ENCODE results near the gene IGSF1. TPM values are rescaled to one million over a fixed set of nuclear protein-coding genes. Genes with fewer than 3 reads are reported as not detected.

Gene IGSF1
- total RNA-seq, 1 experiment from 2014 or later, result 0.79 TPM

DNA sequence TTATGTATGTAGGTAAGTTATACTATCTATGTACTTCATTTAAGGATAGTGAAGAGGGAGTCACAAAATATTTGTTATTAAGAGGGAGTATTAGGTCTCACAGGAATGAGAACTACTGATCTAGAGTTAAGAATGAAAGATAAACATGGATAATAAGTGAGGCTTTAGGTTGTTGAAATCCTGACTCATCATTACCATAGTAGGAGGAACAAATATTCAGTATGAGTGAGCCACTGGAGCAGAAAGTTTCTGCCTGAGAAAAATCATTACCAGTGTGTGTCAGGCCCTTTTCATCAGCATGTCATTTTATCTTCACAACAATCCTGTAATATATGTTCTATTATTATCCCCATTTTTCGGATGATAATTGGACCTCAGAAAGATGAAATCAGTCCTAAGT is 27.2 kb upstream of the IGSF1 start:
- intact Hi-C loops (cut with micrococcal nuclease), result no loop called here

More for the DNA sequence above, 27.2 kb upstream of the IGSF1 start:
- Histone ChIP-seq H3K4me1 (ENCODE audit: control insufficient read depth in 1 of 2, insufficient read depth in 2 of 2, low read length in 2 of 2) (no peaks in the 10 kb centered on the region), H3K9me2 (ENCODE audit: insufficient read depth) (no peaks in the 10 kb centered on the region), H3K9ac (ENCODE audit: low read length) (no peak overlapping the region), H3K4me2 (ENCODE audit: low read length) (no peak overlapping the region), H3K36me3 (ENCODE audit: control insufficient read depth in 1 of 2, insufficient read depth in 2 of 2, low read length in 2 of 2) (no peaks in the 10 kb centered on the region), H3K4me3 (replicated peaks in 1 of 2; ENCODE audit: low read depth in 1 of 2, low read length in 2 of 2) (no peak overlapping the region), H3K27ac (ENCODE audit: low read depth, low read length) (no peak overlapping the region), H3K79me2 (ENCODE audit: insufficient read depth, low read length) (no peaks in the 10 kb centered on the region), H3K9me3 (ENCODE audit: control insufficient read depth in 1 of 2, insufficient read depth in 1 of 2, low read depth in 1 of 2, low read length in 2 of 2) (no peaks in the 10 kb centered on the region), H4K20me1 (ENCODE audit: insufficient read depth) (no peaks in the 10 kb centered on the region), H3K27me3 (ENCODE audit: insufficient read depth, low read length) (no peaks in the 10 kb centered on the region), H2AFZ (ENCODE audit: low read depth, low read length, poor library complexity, severe bottlenecking) (no peak overlapping the region)
- BruUV-seq (replicated peaks), result no TSS peak
- POLR2A ChIA-PET, result no interaction called here
- RAD21 ChIA-PET (ENCODE audit: low non-redundant PET in 1 of 2, low total read pairs in 2 of 2, uncharacterized antibody in 2 of 2, unreplicated experiment in 2 of 2), result no interaction called here
- ATAC-seq, result no peak
- DNase-seq (ENCODE audit: low read depth, low spot score), result no peak
- no peak for TF ChIP-seq POLR2AphosphoS5 (IDR thresholded peaks at IDR 0.05; ENCODE audit: low read depth, low read length)
- TF ChIP-seq CEBPB (IDR thresholded peaks at IDR 0.05; ENCODE audit: low read depth), result no peak
- TF ChIP-seq JUND (IDR thresholded peaks at IDR 0.05), result no peak
- TF ChIP-seq, protein P1, sequence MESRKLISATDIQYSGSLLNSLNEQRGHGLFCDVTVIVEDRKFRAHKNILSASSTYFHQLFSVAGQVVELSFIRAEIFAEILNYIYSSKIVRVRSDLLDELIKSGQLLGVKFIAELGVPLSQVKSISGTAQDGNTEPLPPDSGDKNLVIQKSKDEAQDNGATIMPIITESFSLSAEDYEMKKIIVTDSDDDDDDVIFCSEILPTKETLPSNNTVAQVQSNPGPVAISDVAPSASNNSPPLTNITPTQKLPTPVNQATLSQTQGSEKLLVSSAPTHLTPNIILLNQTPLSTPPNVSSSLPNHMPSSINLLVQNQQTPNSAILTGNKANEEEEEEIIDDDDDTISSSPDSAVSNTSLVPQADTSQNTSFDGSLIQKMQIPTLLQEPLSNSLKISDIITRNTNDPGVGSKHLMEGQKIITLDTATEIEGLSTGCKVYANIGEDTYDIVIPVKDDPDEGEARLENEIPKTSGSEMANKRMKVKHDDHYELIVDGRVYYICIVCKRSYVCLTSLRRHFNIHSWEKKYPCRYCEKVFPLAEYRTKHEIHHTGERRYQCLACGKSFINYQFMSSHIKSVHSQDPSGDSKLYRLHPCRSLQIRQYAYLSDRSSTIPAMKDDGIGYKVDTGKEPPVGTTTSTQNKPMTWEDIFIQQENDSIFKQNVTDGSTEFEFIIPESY (IDR thresholded peaks at IDR 0.05; ENCODE audit: extremely low read depth, insufficient replicate concordance, low read length), result no peak
- TF ChIP-seq, protein P2, sequence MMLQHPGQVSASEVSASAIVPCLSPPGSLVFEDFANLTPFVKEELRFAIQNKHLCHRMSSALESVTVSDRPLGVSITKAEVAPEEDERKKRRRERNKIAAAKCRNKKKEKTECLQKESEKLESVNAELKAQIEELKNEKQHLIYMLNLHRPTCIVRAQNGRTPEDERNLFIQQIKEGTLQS (IDR thresholded peaks at IDR 0.05), result no peak
- no peak for TF ChIP-seq EZH2phosphoT487 (IDR thresholded peaks at IDR 0.05; ENCODE audit: borderline replicate concordance)
- no peak for TF ChIP-seq SRF (IDR thresholded peaks at IDR 0.05; ENCODE audit: low read depth)
- no peak for TF ChIP-seq ZFX (IDR thresholded peaks at IDR 0.05)
- TF ChIP-seq, protein P3, sequence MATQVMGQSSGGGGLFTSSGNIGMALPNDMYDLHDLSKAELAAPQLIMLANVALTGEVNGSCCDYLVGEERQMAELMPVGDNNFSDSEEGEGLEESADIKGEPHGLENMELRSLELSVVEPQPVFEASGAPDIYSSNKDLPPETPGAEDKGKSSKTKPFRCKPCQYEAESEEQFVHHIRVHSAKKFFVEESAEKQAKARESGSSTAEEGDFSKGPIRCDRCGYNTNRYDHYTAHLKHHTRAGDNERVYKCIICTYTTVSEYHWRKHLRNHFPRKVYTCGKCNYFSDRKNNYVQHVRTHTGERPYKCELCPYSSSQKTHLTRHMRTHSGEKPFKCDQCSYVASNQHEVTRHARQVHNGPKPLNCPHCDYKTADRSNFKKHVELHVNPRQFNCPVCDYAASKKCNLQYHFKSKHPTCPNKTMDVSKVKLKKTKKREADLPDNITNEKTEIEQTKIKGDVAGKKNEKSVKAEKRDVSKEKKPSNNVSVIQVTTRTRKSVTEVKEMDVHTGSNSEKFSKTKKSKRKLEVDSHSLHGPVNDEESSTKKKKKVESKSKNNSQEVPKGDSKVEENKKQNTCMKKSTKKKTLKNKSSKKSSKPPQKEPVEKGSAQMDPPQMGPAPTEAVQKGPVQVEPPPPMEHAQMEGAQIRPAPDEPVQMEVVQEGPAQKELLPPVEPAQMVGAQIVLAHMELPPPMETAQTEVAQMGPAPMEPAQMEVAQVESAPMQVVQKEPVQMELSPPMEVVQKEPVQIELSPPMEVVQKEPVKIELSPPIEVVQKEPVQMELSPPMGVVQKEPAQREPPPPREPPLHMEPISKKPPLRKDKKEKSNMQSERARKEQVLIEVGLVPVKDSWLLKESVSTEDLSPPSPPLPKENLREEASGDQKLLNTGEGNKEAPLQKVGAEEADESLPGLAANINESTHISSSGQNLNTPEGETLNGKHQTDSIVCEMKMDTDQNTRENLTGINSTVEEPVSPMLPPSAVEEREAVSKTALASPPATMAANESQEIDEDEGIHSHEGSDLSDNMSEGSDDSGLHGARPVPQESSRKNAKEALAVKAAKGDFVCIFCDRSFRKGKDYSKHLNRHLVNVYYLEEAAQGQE (IDR thresholded peaks at IDR 0.05; ENCODE audit: low read depth), result no peak
- TF ChIP-seq, protein P4, sequence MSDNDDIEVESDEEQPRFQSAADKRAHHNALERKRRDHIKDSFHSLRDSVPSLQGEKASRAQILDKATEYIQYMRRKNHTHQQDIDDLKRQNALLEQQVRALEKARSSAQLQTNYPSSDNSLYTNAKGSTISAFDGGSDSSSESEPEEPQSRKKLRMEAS (IDR thresholded peaks at IDR 0.05), result no peak
- TF ChIP-seq YY1 (IDR thresholded peaks at IDR 0.05; ENCODE audit: extremely low read depth, insufficient replicate concordance, low read depth, low read length), result no peak
- TF ChIP-seq EGR1 (IDR thresholded peaks at IDR 0.05; ENCODE audit: low read depth), result no peak
- TF ChIP-seq POLR2A (IDR thresholded peaks at IDR 0.05; ENCODE audit: borderline replicate concordance, extremely low read depth, insufficient read depth, insufficient read length), result no peak
- TF ChIP-seq ZNF274 (IDR thresholded peaks at IDR 0.05; ENCODE audit: low read depth, low read length), result no peak
- TF ChIP-seq FOSL1 (IDR thresholded peaks at IDR 0.05; ENCODE audit: low read depth), result no peak
- TF ChIP-seq TCF7L2 (IDR thresholded peaks at IDR 0.05; ENCODE audit: borderline replicate concordance, extremely low read depth, insufficient read depth, insufficient read length), result no peak
- CTCF ChIA-PET, result no interaction called here
